ENCODE results near the gene SECISBP2. TPM values are rescaled to one million over a fixed set of nuclear protein-coding genes. Genes with fewer than 3 reads are reported as not detected.
"Not testable (repeated sequence)": the region's sequence is repeated elsewhere in the genome, so short reads cannot be mapped to it uniquely, and the experiment has no call there.

Gene SECISBP2
- total and polyA plus RNA-seq, 4 donors = 51.3 to 56.6 (median 54.6) TPM

- peaks cover 33% of the 10 kb centered on the region for H3K36me3 ChIP-seq (ENCODE audit: control insufficient read depth, insufficient read depth, low read length)
- not testable (repeated sequence) for H3K4me3 ChIP-seq (ENCODE audit: low read depth, low read length); H3K9me3 ChIP-seq (ENCODE audit: control insufficient read depth, insufficient read depth, low read length); H3K27me3 ChIP-seq (ENCODE audit: control insufficient read depth, insufficient read depth, low read length); H3K27ac ChIP-seq (ENCODE audit: low read depth, low read length); H3K4me1 ChIP-seq (ENCODE audit: control insufficient read depth, insufficient read depth, low read length); DNase-seq (ENCODE audit: low read depth in 4 of 6, low spot score in 6 of 6)
- WGBS (ENCODE audit: insufficient coverage) = 100% methylated on average over 4 of the region's 7 CpGs
Measured at GRCh38 chr9:89343812-89344211, 25.5 kb downstream of the SECISBP2 start.

GRCh38 chr9:89345476-89345875 lies 27.2 kb downstream of the SECISBP2 start:
- Histone ChIP-seq H3K27ac (ENCODE audit: low read depth, low read length) (no peak overlapping the region), H3K36me3 (ENCODE audit: control insufficient read depth, insufficient read depth, low read length) (peaks cover 42% of the 10 kb centered on the region), H3K4me3 (ENCODE audit: low read depth, low read length) (no peak overlapping the region), H3K4me1 (ENCODE audit: control insufficient read depth, insufficient read depth, low read length) (no peaks in the 10 kb centered on the region), H3K9me3 (ENCODE audit: control insufficient read depth, insufficient read depth, low read length) (no peaks in the 10 kb centered on the region), H3K27me3 (ENCODE audit: control insufficient read depth, insufficient read depth, low read length) (no peaks in the 10 kb centered on the region)
- WGBS (ENCODE audit: insufficient coverage) = 93% methylated on average over 4 of the region's 5 CpGs
- no peak for DNase-seq (ENCODE audit: low read depth in 4 of 6, low spot score in 6 of 6)

DNA sequence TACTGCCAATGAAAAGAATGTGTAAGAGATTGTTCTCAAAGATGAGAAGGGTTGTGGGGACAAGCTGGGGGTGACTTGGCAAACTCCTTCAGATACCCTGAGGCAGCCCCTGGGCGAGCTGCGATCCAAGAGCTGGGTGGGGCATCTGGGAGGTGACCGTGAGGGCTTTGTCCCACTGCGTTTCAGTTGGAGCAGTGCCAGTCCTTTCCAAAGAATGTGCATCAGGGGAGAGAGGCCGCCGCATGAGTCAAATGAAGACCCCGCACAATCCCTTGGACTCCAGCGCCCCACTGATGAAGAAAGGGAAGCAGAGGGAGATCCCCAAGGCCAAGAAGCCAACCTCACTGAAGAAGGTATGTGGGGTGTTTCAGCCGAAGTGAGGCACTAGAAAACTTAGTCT lies 28.4 kb downstream of the SECISBP2 start:
- H3K27me3 ChIP-seq (ENCODE audit: control insufficient read depth, insufficient read depth, low read length) = no peaks in the 10 kb centered on the region
- 37% methylated on average over 4 of the region's 9 CpGs for WGBS (ENCODE audit: insufficient coverage)
- H3K27ac ChIP-seq (ENCODE audit: low read depth, low read length) = no peak overlapping the region
- peaks cover 55% of the 10 kb centered on the region for H3K36me3 ChIP-seq (ENCODE audit: control insufficient read depth, insufficient read depth, low read length)
- no peaks in the 10 kb centered on the region for H3K9me3 ChIP-seq (ENCODE audit: control insufficient read depth, insufficient read depth, low read length)
- DNase-seq (ENCODE audit: low read depth in 4 of 6, low spot score in 6 of 6) = no peak
- H3K4me1 ChIP-seq (ENCODE audit: control insufficient read depth, insufficient read depth, low read length) = no peaks in the 10 kb centered on the region
- no peak overlapping the region for H3K4me3 ChIP-seq (ENCODE audit: low read depth, low read length)

DNA sequence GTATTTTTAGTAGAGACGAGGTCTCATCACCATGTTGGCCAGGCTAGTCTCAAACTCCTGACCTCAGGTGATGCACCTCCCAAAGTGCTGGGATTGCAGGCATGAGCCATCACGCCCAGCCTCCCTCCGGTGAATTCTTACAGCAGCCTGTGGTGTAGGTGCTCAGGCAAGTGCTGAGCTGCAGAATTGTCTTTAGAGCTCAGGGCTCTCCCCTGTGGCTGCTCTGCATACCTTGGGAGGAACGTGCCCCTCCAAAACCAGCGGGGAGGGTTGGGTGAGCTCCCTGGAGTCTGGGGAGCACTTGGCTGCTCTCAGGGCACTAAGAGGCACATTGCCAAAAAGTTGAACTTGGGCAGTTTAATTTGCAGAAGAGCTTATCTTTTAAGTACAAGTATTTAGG lies 29.4 kb downstream of the SECISBP2 start:
- H3K9me3 ChIP-seq (ENCODE audit: control insufficient read depth, insufficient read depth, low read length) = no peaks in the 10 kb centered on the region
- 94% methylated on average over 5 of the region's 5 CpGs for WGBS (ENCODE audit: insufficient coverage)
- H3K27me3 ChIP-seq (ENCODE audit: control insufficient read depth, insufficient read depth, low read length) = no peaks in the 10 kb centered on the region
- H3K27ac ChIP-seq (ENCODE audit: low read depth, low read length) = no peak overlapping the region
- H3K36me3 ChIP-seq (ENCODE audit: control insufficient read depth, insufficient read depth, low read length) = peaks cover 55% of the 10 kb centered on the region
- no peak overlapping the region for H3K4me3 ChIP-seq (ENCODE audit: low read depth, low read length)
- no peaks in the 10 kb centered on the region for H3K4me1 ChIP-seq (ENCODE audit: control insufficient read depth, insufficient read depth, low read length)
- no peak for DNase-seq (ENCODE audit: low read depth in 4 of 6, low spot score in 6 of 6)

GRCh38 chr9:89349607-89350006 lies 31.3 kb downstream of the SECISBP2 start:
- WGBS (ENCODE audit: insufficient coverage) = 87% methylated on average over 4 of the region's 6 CpGs
- no peaks in the 10 kb centered on the region for H3K9me3 ChIP-seq (ENCODE audit: control insufficient read depth, insufficient read depth, low read length)
- no peaks in the 10 kb centered on the region for H3K27me3 ChIP-seq (ENCODE audit: control insufficient read depth, insufficient read depth, low read length)
- H3K27ac ChIP-seq (ENCODE audit: low read depth, low read length) = no peak overlapping the region
- no peak overlapping the region for H3K4me3 ChIP-seq (ENCODE audit: low read depth, low read length)
- H3K36me3 ChIP-seq (ENCODE audit: control insufficient read depth, insufficient read depth, low read length) = peaks cover 71% of the 10 kb centered on the region
- no peak for DNase-seq (ENCODE audit: low read depth in 4 of 6, low spot score in 6 of 6)
- H3K4me1 ChIP-seq (ENCODE audit: control insufficient read depth, insufficient read depth, low read length) = no peaks in the 10 kb centered on the region

GRCh38 chr9:89350988-89351557 lies 32.8 kb downstream of the SECISBP2 start:
- peaks cover 66% of the 10 kb centered on the region for H3K36me3 ChIP-seq (ENCODE audit: control insufficient read depth, insufficient read depth, low read length)
- no peaks in the 10 kb centered on the region for H3K27me3 ChIP-seq (ENCODE audit: control insufficient read depth, insufficient read depth, low read length)
- no peak for DNase-seq (ENCODE audit: low read depth in 4 of 6, low spot score in 6 of 6)
- H3K9me3 ChIP-seq (ENCODE audit: control insufficient read depth, insufficient read depth, low read length) = no peaks in the 10 kb centered on the region
- H3K27ac ChIP-seq (ENCODE audit: low read depth, low read length) = no peak overlapping the region
- H3K4me3 ChIP-seq (ENCODE audit: low read depth, low read length) = no peak overlapping the region
- no peaks in the 10 kb centered on the region for H3K4me1 ChIP-seq (ENCODE audit: control insufficient read depth, insufficient read depth, low read length)
- 100% methylated on average over 1 of the region's 2 CpGs for WGBS (ENCODE audit: insufficient coverage)

GRCh38 chr9:89351584-89352300 lies 33.4 kb downstream of the SECISBP2 start:
- H3K9me3 ChIP-seq (ENCODE audit: control insufficient read depth, insufficient read depth, low read length) = no peaks in the 10 kb centered on the region
- DNase-seq (ENCODE audit: low read depth in 4 of 6, low spot score in 6 of 6) = no peak
- H3K27ac ChIP-seq (ENCODE audit: low read depth, low read length) = no peak overlapping the region
- H3K4me3 ChIP-seq (ENCODE audit: low read depth, low read length) = no peak overlapping the region
- H3K27me3 ChIP-seq (ENCODE audit: control insufficient read depth, insufficient read depth, low read length) = no peaks in the 10 kb centered on the region
- 97% methylated on average over 6 of the region's 6 CpGs for WGBS (ENCODE audit: insufficient coverage)
- peaks cover 66% of the 10 kb centered on the region for H3K36me3 ChIP-seq (ENCODE audit: control insufficient read depth, insufficient read depth, low read length)
- no peaks in the 10 kb centered on the region for H3K4me1 ChIP-seq (ENCODE audit: control insufficient read depth, insufficient read depth, low read length)

- Histone ChIP-seq H3K9me3 (ENCODE audit: control insufficient read depth, insufficient read depth, low read length) (no peaks in the 10 kb centered on the region), H3K27ac (ENCODE audit: low read depth, low read length) (no peak overlapping the region), H3K4me3 (ENCODE audit: low read depth, low read length) (no peak overlapping the region), H3K4me1 (ENCODE audit: control insufficient read depth, insufficient read depth, low read length) (peaks cover under 1% of the 10 kb centered on the region), H3K36me3 (ENCODE audit: control insufficient read depth, insufficient read depth, low read length) (peaks cover 69% of the 10 kb centered on the region), H3K27me3 (ENCODE audit: control insufficient read depth, insufficient read depth, low read length) (no peaks in the 10 kb centered on the region)
- no peak for DNase-seq (ENCODE audit: low read depth in 4 of 6, low spot score in 6 of 6)
- 100% methylated on average over 2 of the region's 3 CpGs for WGBS (ENCODE audit: insufficient coverage)
Measured at GRCh38 chr9:89352451-89352850, 34.2 kb downstream of the SECISBP2 start.

DNA sequence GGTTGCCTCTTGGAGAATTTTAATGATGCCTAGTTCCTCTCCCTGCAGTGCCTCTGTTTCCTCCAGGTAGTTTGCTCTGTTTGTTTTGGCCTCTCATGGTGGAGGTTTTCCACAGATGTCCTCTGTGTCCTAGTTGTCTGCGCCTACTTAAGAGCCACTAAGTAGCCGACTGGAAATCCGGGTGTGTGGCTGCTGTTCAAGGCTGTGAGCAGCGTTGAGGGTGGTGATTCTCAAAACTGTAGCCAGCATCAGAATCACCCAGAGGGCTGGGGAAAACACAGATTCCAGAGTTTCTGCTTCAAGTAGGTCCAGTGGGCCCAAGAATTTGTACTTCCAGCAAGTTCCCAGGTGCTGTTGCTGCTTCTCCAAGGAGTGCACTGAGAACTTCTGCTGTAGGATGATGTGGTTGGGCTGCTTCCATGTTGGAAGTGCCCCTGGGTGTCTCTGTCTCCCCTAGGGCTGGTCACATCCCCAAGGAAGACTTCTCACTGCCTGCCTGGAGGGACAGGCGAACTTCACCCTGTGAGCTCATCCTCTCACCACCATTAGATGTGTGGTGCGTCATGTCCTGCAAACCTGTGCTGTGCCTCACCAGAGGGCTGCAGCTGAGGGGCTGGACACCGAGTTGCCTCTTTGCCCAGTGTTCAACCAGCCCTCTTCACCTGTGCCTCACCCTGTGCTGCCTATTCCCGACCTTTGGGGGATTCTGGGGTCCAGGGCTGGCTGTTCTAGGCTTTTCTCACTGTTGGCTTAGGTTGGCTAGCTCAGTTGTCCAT lies 34.8 kb downstream of the SECISBP2 start:
- over 99% methylated on average over 8 of the region's 8 CpGs for WGBS (ENCODE audit: insufficient coverage)
- no peak for DNase-seq (ENCODE audit: low read depth in 4 of 6, low spot score in 6 of 6)

More for the DNA sequence above, 34.8 kb downstream of the SECISBP2 start:
- Histone ChIP-seq H3K9me3 (ENCODE audit: control insufficient read depth, insufficient read depth, low read length) (no peaks in the 10 kb centered on the region), H3K36me3 (ENCODE audit: control insufficient read depth, insufficient read depth, low read length) (peaks cover 70% of the 10 kb centered on the region), H3K27me3 (ENCODE audit: control insufficient read depth, insufficient read depth, low read length) (no peaks in the 10 kb centered on the region), H3K4me1 (ENCODE audit: control insufficient read depth, insufficient read depth, low read length) (peaks cover 7% of the 10 kb centered on the region), H3K27ac (ENCODE audit: low read depth, low read length) (no peak overlapping the region), H3K4me3 (ENCODE audit: low read depth, low read length) (no peak overlapping the region)
